ENCODE results near the gene TTLL7.
A peak's percentile ranks its signal among the peaks of the same experiment; 100 is the strongest.

Gene TTLL7

DNA sequence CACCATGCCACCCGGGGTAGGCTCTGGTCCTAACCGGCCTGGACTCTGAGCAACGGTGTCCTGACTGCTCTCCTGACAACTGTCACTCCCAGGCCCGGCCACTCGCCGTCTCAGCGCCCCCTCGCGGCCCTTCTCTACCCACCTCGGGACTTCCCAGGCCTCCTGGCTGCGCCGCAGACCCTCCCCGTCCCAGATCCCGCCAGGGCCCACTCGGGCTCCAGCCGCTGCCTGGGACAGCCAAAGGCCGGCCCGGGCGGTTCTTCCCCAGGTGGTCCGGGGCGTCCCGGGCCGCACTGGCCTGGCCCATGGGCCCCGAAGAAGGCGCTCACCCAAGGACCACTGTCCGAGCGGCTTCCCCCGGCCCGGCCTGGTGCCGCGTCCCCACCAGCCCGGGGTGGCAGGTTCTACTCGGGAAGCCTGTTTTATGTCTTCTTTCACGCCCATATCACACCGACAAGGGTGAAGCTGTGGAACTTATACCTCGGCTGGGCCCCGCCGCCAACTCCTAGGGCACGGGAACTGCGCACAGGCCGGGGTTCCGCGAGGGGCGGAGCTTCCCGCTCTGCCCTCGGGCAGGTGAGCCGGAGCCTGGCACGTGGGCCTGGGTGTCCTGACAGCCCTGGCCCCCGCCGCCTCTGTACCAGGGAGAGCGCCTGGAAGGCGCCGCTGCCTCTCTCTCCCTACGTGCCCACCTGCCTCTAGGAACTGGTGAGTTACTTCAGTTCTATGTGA lies 138.3 kb downstream of the TTLL7 start:
- no peak for DNase-seq

DNA sequence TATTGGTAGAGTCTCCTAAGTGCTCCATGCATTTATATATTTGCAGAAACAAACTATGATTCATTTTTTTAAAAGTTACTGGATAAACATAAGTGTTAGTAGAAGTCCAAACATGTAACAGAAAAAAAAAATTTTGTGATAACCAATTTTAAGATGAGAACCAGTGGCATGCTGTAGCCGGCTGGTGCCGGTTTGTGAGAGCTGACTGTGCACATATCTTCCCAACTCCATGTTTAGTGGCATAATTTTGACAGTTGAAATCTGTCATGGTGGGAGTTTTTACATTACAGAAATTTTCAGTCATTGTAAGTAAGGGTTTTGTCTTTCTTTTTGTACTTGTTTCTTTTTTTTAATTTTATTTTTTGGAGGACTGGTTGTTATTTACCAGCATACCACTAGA lies 141.2 kb downstream of the TTLL7 start:
- no peak for DNase-seq

DNA sequence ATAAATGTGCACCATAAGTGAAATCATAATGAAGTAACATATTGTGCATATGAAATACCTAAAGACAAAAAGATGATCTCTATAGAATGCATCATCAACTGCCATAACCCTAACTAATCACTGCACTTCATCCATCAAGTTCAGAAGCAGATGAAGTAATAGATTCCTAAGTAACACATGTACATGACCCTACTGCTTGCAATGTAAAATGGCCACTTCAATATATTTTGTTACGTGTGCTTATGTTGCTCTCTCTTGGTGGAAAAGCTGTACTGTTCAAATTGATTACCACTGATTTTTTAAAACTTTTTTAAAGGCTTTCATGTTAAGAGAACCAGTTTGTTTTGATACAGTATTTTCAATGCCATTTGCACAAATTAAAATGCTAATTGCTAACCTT lies 141.8 kb downstream of the TTLL7 start:
- peak; percentile 35 for DNase-seq

DNA sequence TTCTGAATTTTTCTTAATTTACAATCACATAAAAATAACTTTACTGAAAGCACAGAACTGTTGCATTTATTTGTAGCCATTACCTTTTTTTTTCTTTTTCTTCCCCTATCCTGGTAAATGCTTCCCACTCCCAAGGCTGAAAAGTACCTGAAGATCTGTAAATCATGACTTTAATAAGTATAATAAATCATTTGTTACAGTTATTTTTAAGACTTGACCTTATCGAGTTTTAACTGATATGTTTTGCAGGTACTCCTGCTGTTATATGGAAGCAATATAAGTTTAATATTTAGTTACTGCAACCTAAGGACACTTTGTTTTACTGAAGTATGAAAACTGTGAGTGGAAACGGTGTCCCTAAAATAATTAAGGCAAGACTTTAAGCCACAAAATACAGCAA lies 142.6 kb downstream of the TTLL7 start:
- no peak for DNase-seq

DNA sequence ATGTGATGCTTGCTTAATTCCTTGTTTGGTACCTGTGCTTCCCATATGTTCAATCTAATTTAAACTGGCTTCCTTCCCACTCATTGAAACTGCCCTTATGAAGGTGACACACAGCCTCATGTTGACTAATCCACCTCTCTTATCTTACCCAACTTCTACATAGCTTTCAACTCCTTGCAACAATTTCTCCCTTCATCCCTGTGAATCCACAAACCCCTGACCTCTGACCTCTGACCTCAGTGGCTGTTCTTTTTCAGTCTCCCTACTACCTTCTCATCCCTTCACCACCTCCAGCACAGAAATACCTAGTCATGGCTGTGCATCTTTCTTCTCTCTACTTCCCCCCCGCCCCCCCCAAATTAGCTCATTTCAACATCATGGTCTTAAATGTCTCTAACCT lies 144.5 kb downstream of the TTLL7 start:
- no peak for DNase-seq

DNA sequence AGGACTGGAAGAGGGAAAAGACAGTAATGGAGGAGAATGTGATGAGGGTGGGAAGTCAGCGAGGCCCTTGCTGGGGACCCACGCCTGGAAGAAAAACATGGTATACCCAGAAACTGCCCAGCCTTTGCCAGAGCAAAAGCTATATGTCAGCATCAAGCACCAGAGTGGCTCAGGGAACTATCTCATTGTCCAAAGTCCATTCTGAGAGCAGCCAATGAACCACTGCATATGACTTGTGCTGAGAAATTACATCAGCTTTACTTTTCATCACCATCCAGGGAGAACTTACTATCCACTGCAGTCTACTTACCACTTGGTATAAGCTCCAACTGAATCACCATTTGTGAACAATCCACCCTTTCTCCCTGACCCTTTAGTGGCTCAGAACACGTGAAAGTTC lies 148.1 kb downstream of the TTLL7 start:
- DNase-seq, result no peak

DNA sequence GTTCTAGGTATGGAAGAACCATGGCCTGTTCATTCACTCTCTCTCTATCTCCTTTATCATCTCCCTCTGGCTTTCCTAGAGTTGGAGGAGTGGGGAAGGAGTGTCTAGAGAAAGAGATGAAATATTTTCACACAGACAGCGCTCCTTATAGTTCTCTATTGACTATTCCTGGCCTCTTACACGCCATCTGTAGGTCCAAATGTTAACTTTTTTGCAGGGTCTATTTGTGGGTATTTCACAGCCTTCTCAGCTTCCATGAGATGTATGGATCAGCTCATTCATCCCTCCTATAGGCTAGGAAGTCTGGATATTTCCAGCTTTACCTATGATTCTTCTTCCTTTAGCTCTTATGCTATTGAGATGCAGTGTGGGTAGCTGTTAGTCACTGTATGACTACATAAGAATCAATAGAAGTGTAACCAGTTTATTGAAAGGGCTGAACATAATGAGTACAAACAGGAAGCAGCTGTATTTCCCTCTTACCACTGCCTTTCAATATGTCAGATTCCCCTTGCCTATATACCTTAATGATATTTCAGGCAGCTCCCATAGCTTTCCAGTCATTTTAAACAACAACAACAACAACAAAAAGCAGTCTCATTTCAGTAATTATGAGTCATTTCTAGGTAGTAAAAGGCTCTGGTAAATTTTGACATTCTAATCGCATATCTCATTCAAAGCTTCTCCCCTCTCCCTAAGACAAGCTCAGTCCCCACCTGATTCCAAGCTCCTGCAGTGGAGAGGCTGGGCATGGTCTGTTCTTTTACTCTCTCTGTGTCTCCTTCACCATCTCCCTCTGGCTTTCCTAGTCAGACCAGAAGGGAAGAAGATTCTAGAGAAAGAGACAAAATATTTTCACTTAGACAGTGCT lies 149.5 kb downstream of the TTLL7 start:
- no peak for DNase-seq

DNA sequence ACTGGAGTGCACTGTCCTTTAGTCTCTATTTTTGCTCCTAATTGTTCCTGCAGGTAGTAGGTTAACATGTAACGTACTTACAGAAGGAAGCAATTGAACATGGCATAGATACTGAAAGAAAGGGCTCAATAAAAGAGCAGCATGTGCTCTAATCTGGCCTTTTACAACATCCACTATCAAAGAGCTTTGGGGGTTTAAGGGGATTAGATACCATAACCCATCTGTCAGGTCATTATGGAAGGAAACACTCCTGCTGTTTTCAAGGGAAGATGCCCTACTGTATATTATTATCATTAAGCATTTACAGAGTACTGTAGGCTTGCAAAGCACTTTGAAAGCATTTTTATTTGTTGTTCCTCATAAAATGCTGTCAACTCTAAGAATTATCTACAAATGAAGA lies 152.8 kb downstream of the TTLL7 start:
- DNase-seq, result no peak

DNA sequence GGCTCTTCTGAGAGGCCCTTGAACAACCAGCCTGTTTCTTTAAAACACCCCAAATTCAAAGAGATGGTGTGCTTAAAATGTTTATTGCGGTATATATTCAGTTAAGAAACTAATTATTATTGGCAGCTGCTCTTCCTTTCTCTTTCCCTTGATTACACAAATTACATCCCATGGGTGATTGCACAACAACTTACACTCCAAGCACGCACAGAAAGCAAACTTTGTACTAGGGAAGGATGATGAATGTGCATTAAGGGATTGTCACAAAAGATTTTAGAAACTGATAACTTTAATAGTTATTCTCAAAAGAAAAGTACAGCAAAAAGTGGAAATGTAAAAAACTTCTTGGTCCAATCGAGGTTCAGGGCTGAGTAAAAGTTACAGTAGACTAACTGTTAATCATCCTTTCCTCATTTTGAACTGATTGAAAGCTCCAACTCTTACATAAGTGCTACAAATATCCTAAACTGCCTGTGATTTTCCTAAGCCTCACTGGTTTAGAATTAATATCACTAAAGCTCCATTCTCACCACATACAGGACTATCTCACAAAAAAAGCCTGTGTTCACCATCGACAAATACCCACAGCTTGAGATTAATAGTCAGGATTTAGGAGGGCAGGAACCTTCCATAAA lies 153.4 kb downstream of the TTLL7 start:
- no peak for DNase-seq

DNA sequence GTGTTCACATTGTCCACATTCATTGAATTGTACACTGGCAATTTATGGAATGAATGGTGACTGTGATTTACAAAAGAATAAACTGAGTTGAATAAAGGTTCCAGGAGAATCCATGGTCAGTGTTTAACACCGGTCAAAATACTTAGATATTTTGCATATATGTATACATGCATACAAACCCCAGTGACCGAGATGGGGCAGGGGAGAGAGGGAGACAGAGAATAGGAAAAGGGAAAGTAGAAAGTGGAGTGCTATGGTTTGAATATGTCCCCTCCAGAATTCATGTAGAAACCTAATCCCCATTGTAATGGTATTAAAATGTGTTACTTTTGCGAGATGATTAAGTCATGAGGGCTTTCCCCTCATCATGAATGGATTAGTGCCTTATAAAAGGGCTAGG lies 154.4 kb downstream of the TTLL7 start:
- no peak for DNase-seq

DNA sequence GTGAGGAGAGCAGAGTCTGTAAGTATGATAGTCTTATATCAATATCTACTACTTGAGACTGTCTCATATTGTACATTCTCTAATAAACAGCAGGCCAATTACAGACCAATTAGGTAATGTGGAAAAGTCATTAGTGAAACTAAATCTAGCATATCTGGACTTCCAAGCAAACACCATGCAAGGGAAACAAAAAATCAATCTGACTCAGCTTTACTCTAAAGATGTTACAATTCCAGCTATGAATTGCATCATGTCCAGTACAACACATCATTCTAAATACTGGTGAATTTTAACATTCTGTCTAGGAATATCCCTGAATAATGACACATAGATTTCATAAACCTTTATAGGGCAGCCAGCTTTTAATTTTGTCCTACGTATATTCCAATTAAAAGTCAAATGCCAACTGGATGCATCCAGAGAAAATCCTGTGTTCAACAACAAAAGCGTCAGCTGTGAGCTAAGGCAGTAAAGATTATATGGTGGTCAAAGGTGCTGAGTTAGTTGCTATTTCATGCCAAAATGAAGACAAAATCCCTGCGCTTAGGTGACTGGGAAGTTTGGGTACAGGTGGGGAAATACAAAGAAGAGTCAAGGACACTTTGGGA lies 159.3 kb downstream of the TTLL7 start:
- DNase-seq, result no peak

DNA sequence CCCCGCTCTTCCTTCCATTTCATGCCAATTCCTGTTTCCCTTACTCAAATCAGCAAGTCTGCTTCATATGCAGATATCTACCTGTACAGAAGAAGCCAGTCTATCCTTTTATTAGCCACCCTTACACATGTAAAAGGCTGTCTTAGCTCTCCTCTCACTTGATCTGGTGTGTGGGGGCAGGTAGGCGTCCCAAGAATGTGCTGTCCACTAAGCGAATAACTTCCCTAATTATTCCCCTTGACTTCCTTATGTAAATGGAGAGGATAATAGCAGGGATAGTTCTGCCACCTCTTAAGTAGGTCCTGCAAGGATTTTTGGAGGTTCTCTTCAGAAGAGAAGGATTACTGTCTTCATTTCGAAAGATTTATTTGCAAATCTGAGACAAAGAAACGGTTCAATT lies 160.4 kb downstream of the TTLL7 start:
- no peak for DNase-seq

DNA sequence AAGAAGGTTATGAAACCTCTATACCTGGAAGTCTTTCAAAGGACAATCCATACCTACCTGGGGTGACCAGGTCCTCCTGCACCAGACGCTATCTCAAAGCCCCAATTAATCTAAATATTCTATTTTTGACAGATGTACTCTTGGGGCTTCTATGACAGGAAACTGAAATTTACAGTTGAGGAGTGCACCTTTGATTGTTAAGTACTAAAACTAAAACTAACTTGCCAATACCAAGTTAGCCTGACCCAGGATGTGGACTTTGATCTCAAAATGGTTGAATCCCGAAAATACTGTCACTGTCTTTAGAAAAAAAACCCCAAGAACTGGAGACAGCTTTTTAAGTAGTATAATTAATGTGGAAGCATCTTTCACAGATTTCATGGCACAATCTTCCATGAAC lies 162.4 kb downstream of the TTLL7 start:
- DNase-seq, result no peak

DNA sequence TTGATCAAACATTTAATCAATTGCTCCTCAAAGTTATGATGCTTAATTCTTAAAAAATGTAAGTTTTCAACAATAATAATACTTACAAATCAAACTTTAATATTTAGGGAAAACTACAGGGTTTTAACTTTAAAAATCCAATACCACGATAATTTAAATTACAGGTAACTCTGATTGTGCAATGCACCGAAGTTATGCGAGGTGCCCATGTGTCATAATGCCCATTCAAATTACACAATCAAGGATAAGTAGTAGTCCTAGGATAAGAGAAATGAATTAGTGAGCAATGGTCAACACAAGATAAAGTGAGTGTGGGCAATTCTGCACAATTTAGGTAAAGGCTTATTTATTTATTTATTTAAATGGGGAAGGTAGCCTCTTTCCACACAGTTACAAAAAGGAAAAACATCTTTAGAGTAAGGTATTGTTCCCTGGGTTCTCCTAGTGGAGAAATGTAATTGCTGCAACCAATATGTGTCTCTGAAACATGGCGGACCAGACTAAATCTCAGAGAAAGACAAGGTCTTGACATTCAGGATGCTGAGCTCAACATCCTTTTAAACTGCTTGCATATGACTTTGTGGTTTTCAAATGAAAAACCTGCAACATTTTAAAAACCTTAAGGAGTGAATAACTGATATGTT lies 164.2 kb downstream of the TTLL7 start:
- DNase-seq, result no peak

DNA sequence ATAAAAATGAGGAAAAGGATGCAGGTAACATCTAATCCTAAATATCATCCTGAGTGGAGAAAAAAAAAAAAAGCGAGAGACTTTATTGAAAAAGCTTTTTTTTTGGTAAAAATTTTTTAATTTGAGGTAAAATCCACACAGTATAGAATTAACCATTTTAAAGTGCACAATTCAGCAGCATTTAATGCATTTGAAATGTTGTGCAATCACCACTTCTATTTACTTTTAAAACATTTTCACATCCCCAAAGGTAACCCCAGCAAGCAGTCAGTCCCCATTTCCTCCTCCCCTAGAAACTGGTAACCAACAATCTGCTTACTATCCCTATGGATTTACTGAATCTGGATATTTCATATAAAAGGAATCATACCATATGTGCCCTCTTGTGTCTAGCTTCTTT lies 166.7 kb downstream of the TTLL7 start:
- DNase-seq, result no peak

DNA sequence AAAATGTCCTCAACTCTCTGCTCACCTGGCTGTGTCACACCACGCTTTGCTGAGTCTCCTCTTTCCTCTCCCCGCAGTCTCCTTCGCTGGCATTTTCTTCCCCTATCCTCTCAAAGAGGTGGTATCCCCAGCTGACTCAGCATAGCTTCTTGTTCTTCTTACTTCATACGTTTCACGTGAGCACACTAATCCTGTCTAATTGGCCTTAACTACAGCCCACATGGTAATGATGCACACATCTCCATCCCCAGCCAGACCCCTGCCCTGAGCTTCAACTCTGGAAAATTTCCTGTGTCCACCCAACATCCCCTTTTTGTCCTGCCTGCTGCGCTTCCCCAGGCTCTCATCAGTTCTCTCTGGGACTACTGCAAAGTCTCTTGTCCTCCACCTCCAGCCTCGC lies 169.8 kb downstream of the TTLL7 start:
- no peak for DNase-seq

DNA sequence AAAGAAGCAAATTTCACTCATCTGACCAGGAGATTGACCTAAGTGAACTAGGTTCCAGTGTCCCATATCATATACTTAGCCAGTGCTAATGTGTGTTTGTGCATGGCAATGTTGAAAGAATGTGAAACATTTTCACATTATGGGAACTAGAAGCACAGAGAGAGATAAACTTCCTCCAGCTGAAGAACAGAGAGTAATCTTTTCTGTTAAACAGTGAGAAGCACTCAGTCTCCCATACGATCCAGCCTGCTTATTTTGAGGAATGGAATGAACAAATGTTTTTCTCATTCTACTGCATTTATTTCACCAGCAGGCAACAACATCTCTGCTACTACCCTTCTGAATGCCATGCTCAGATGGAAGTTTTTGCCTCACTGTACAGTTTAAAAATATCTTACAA lies 170.5 kb downstream of the TTLL7 start:
- no peak for DNase-seq

DNA sequence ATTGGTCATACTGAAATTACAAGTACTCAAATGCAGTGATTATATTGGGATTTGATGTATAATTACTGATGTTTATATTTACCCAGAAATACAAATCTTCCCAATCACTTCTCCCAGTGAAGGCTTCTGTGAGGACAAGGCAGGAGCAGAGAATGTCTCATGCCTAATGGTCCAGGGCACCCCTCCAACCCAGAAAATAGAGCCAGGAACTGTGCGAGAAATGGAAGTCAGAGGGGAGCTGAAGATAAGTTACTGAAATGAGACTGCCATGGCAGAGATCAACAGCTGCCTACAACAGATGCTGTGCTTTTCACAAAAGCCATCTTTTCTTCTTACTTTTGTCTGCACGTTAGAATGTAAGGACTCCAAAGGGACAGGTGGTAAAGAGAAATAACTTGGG lies 171.2 kb downstream of the TTLL7 start:
- DNase-seq, result no peak

DNA sequence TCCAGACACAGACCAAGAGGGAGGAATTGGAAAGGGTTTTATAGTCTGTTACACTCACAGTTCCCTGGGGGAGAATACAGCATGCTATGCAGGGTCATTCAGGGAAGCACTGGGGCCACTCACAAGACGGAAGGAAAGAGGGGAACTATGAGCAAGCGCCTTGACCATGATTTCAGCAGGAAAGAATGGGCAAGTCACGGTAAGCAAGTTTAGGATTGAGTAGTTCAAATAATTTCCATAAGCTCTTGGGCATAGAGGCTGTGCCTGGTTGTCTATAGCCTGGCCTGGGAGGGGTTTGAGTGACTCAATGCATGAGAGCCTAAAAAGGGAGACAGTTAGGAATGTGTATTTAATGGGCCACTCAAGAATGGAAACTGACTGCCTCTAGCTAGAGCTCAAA lies 176.7 kb downstream of the TTLL7 start:
- DNase-seq, result no peak

DNA sequence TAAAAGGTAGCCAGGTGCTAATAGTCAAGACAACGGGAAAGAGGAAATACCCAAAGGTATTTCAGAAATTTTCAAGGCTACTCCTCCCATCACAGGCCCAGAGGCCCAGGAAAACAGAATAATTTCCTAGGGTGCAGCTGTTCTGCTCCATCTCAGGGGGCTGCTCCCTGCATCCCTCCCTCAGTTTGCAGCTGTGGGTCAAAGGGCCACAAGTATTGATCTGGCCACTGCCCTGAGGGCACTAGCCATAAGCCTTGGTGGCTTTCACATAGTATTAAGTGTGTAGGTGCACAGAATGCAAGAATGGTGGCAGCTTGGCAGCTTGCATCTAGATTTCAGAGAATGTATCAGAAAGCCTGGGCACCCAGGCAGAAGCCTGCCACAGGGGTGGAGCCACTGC lies 179.5 kb downstream of the TTLL7 start:
- no peak for DNase-seq

DNA sequence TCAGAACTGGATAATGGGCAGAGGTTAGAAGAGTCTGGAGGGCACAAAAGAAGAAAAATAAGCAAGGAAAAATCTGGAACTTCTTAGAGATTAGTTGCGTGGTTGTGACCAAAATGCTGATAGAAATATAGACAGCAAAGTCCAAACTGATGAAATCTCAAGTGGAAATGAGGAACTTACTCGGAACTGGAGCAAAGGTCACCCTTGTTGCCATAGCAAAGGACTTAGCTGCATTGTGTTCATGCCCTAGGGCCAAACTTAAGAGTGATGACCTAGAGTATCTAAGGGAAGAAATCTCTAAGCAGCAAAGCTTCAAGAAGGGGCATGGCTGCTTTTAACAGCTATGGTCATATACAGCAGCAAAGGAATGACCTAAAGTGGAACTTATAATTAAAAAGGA lies 180.0 kb downstream of the TTLL7 start:
- no peak for DNase-seq

DNA sequence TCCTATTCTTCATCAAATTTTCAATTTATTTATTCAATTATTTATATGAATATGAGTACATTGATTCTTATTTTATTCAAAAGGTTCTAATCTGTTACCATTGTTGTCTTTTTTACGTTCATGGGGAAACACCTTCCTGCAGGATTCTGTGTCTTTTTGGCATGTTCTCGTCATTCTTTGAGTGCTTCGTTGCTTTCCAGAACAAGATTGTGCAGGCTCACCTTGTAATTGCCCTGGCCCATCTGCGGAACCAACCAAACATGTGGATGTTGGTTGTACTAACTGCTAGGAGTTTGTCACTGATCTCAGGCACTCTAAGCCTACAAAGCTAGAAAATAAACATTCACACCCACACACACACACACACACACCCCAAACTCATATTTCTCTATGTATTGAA lies 182.1 kb downstream of the TTLL7 start:
- no peak for DNase-seq

DNA sequence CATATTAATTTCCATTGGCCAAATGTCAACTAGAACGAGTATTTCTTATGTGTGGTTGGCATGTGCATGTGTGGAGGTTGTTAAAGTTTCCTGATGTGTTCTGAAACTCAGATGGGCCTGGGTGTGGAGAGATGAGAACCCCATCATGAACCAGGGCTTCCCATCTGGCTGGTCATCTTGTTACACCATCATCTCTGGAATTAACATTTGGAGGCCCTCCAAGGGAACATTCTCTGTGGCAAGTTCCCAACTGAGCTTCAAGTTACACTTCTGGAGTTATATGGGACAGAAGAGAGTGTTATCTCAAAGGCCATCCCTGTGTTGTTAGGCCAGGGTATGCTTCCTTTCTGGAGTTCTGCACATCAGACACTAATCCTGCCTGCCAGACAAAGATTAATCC lies 183.6 kb downstream of the TTLL7 start:
- no peak for DNase-seq
